ENCODE measurements around the gene MAP2. TPM values are rescaled to one million over a fixed set of nuclear protein-coding genes. Genes with fewer than 3 reads are reported as not detected.

MAP2 gene
- total and polyA plus RNA-seq, 4 donors = 0.70 to 4.2 (median 1.9) TPM

- no peaks in the 10 kb centered on the region for H3K9me3 ChIP-seq (ENCODE audit: control insufficient read depth in 4 of 4, low read length in 3 of 4)
- TF ChIP-seq SP1 (IDR thresholded peaks at IDR 0.05) (no peak), TAF1 (conservative IDR thresholded peaks at IDR 0.05) (no peak), RXRA (IDR thresholded peaks at IDR 0.05) (no peak), HNF4A (conservative IDR thresholded peaks at IDR 0.05) (no peak), GABPA (IDR thresholded peaks at IDR 0.05 in 1 of 2, conservative IDR thresholded peaks at IDR 0.05 in 1 of 2) (no peak)
- DNase-seq (ENCODE audit: low spot score) = no peak
- no peak overlapping the region for H3K4me3 ChIP-seq (ENCODE audit: low read depth in 1 of 3, low read length in 3 of 3)
- H3K9ac ChIP-seq (ENCODE audit: low read depth in 1 of 2, low read length in 2 of 2) = no peak overlapping the region
- H3K4me1 ChIP-seq (ENCODE audit: control insufficient read depth in 4 of 4, insufficient read depth in 4 of 4, low read length in 3 of 4) = no peaks in the 10 kb centered on the region
- WGBS = 75% methylated on average over 3 of the region's 3 CpGs
- H3K36me3 ChIP-seq (ENCODE audit: control insufficient read depth in 4 of 4, insufficient read depth in 3 of 4, low read depth in 1 of 4, low read length in 3 of 4) = no peaks in the 10 kb centered on the region
- H3K27ac ChIP-seq (ENCODE audit: low read depth in 1 of 2, low read length in 2 of 2) = no peak overlapping the region
- no peaks in the 10 kb centered on the region for H3K27me3 ChIP-seq (ENCODE audit: control insufficient read depth in 4 of 4, insufficient read depth in 4 of 4, low read length in 3 of 4)
Measured at GRCh38 chr2:209533391-209533790, 109.5 kb downstream of the MAP2 start.

GRCh38 chr2:209534228-209534627 lies 110.4 kb downstream of the MAP2 start:
- H3K27me3 ChIP-seq (ENCODE audit: control insufficient read depth in 4 of 4, insufficient read depth in 4 of 4, low read length in 3 of 4) = no peaks in the 10 kb centered on the region
- 86% methylated on average over 2 of the region's 2 CpGs for WGBS
- DNase-seq (ENCODE audit: low spot score) = no peak
- no peaks in the 10 kb centered on the region for H3K36me3 ChIP-seq (ENCODE audit: control insufficient read depth in 4 of 4, insufficient read depth in 3 of 4, low read depth in 1 of 4, low read length in 3 of 4)
- no peak overlapping the region for H3K4me3 ChIP-seq (ENCODE audit: low read depth in 1 of 3, low read length in 3 of 3)
- no peaks in the 10 kb centered on the region for H3K4me1 ChIP-seq (ENCODE audit: control insufficient read depth in 4 of 4, insufficient read depth in 4 of 4, low read length in 3 of 4)
- TF ChIP-seq YY1 (IDR thresholded peaks at IDR 0.05) (no peak), MAX (IDR thresholded peaks at IDR 0.05) (no peak), SP1 (IDR thresholded peaks at IDR 0.05) (no peak), FOXA1 (IDR thresholded peaks at IDR 0.05) (no peak), JUND (IDR thresholded peaks at IDR 0.05) (no peak)
- H3K9ac ChIP-seq (ENCODE audit: low read depth in 1 of 2, low read length in 2 of 2) = no peak overlapping the region
- H3K9me3 ChIP-seq (ENCODE audit: control insufficient read depth in 4 of 4, low read length in 3 of 4) = no peaks in the 10 kb centered on the region
- no peak overlapping the region for H3K27ac ChIP-seq (ENCODE audit: low read depth in 1 of 2, low read length in 2 of 2)

- WGBS = 39% methylated on average over 2 of the region's 2 CpGs
- Histone ChIP-seq H3K4me3 (ENCODE audit: low read depth in 1 of 3, low read length in 3 of 3) (no peak overlapping the region), H3K36me3 (ENCODE audit: control insufficient read depth in 4 of 4, insufficient read depth in 3 of 4, low read depth in 1 of 4, low read length in 3 of 4) (no peaks in the 10 kb centered on the region), H3K9ac (ENCODE audit: low read depth in 1 of 2, low read length in 2 of 2) (no peak overlapping the region), H3K27ac (ENCODE audit: low read depth in 1 of 2, low read length in 2 of 2) (no peak overlapping the region), H3K27me3 (ENCODE audit: control insufficient read depth in 4 of 4, insufficient read depth in 4 of 4, low read length in 3 of 4) (no peaks in the 10 kb centered on the region), H3K9me3 (ENCODE audit: control insufficient read depth in 4 of 4, low read length in 3 of 4) (peaks cover 0 to 3% (median 0%) of the 10 kb centered on the region in 4 donors), H3K4me1 (ENCODE audit: control insufficient read depth in 4 of 4, insufficient read depth in 4 of 4, low read length in 3 of 4) (no peaks in the 10 kb centered on the region)
- DNase-seq (ENCODE audit: low spot score) = no peak
- TF ChIP-seq RAD21 (IDR thresholded peaks at IDR 0.05) (no peak), GABPA (IDR thresholded peaks at IDR 0.05 in 1 of 2, conservative IDR thresholded peaks at IDR 0.05 in 1 of 2) (no peak), TAF1 (conservative IDR thresholded peaks at IDR 0.05) (no peak), HNF4A (conservative IDR thresholded peaks at IDR 0.05) (no peak), YY1 (IDR thresholded peaks at IDR 0.05) (no peak), MAX (IDR thresholded peaks at IDR 0.05) (no peak)
Measured at GRCh38 chr2:209536363-209536762, 112.5 kb downstream of the MAP2 start.

GRCh38 chr2:209547726-209548125 lies 123.9 kb downstream of the MAP2 start:
- no peaks in the 10 kb centered on the region for H3K9me3 ChIP-seq (ENCODE audit: control insufficient read depth in 4 of 4, low read length in 3 of 4)
- DNase-seq (ENCODE audit: low spot score) = no peak
- H3K4me1 ChIP-seq (ENCODE audit: control insufficient read depth in 4 of 4, insufficient read depth in 4 of 4, low read length in 3 of 4) = no peaks in the 10 kb centered on the region
- H3K4me3 ChIP-seq (ENCODE audit: low read depth in 1 of 3, low read length in 3 of 3) = no peak overlapping the region
- peaks cover 0 to 3% (median 0%) of the 10 kb centered on the region in 4 donors for H3K27me3 ChIP-seq (ENCODE audit: control insufficient read depth in 4 of 4, insufficient read depth in 4 of 4, low read length in 3 of 4)
- H3K27ac ChIP-seq (ENCODE audit: low read depth in 1 of 2, low read length in 2 of 2) = no peak overlapping the region
- TF ChIP-seq ATF3 (IDR thresholded peaks at IDR 0.05) = no peak
- 77% methylated on average over 1 of the region's 1 CpG for WGBS
- no peak overlapping the region for H3K9ac ChIP-seq (ENCODE audit: low read depth in 1 of 2, low read length in 2 of 2)
- H3K36me3 ChIP-seq (ENCODE audit: control insufficient read depth in 4 of 4, insufficient read depth in 3 of 4, low read depth in 1 of 4, low read length in 3 of 4) = no peaks in the 10 kb centered on the region

All from liver (tissue), 9 donors.